Panc1 (cell line): ENCODE measurements around the gene APOB.

ENCODE experiments used
- CTCF ChIP-seq: fragments of 450-650 bp; IDR thresholded peaks from 2 replicates; pipeline ENCODE4 v1.5.1; 2017; ENCODE audit warnings: mild to moderate bottlenecking
- POLR2AphosphoS5 ChIP-seq: IDR thresholded peaks from 2 replicates; pipeline ENCODE4 v1.6.1; 2012; ENCODE audit warnings: mild to moderate bottlenecking, low read depth, low read length, moderate library complexity
- REST ChIP-seq, 2 experiments: IDR thresholded peaks; 2 replicates each; pipeline ENCODE4 v1.6.1; 2011 to 2012; ENCODE audit warnings: low read depth in 2 of 2, control low read depth in 1 of 2, low read length in 1 of 2, mild to moderate bottlenecking in 1 of 2, moderate library complexity in 1 of 2; ENCODE audit not compliant: insufficient read depth in 1 of 2
- SIN3A ChIP-seq: IDR thresholded peaks from 2 replicates; pipeline ENCODE4 v1.6.1; 2012; ENCODE audit warnings: low read depth, mild to moderate bottlenecking, low read length, moderate library complexity, borderline replicate concordance; ENCODE audit not compliant: insufficient read depth
- TCF7L2 ChIP-seq: IDR thresholded peaks from 2 replicates; pipeline ENCODE4 v1.6.1; 2011; ENCODE audit warnings: mild to moderate bottlenecking, low read depth, low read length, inconsistent platforms

DNA sequence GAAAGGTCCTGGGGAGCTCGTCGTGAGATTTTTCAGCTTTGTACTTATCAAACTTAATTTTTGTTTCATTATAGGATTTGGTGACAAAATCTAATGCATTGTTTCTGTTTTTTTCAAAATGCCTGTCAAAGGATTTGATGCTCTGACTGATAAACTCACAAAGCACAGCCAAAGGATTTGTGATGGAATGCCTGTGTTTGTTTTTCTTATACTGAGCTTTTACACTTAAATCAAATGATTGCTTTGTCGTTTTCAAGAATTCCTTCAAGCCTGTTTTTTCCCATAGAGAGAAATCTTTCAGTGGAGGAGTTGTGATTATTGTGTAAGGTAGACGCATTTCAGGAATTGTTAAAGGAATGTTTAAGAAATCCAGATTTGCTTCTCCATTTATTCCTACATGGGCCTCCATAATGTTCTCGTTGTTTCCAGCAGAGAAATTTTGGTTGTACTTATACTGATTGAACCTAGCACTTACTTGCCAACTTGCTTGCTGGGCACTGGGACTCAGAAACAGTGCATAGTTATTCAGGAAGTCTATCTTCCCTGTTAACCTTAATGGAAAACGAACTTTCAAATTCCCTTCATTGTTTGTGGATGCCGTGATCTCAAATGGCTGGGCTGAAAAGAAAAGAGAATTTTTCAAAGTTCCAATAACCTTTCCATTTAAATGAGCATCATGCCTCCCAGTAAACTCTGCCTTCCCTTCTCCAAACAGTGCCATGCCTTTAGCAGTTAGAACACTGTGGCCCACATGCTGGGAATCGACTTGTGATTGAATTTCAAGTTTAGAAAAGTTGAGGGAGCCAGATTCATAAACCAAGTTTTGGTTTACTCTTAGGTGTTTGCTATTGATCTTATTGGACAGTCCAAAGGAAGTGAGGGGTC, 36.5 kb downstream of the APOB start:
- no peak for TF ChIP-seq CTCF
- no peak for TF ChIP-seq TCF7L2
- TF ChIP-seq REST (IDR thresholded peaks at IDR 0.05; ENCODE audit: insufficient read depth in 1 of 2, low read depth in 2 of 2, low read length in 1 of 2) = no peak
- TF ChIP-seq POLR2AphosphoS5 = no peak
- TF ChIP-seq SIN3A = no peak
